Measurements from ENCODE around the gene CST1.
"Not testable (repeated sequence)": the region's sequence is repeated elsewhere in the genome, so short reads cannot be mapped to it uniquely, and the experiment has no call there.

DNA sequence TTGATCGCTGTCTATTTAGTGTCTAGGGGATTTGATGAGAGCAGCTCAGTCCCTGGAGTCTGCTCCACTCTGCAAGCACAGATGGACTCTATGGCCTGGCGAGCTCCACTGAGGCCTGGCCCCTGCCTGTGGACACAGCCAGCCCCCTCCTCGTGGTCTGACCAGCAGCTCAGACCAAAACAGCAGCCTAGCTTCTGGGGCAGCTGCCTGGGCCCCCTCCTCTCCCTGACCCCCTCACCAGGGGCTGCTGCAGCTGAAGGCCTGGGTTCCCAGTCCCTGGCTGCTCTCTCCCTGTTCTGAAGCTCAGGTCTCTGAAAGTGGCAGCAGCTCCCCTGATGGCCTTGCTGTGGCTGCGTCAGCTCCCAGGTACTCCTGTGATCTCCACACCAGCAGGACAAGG lies 3.6 kb downstream of the CST1 start:
- TF ChIP-seq, protein P1, sequence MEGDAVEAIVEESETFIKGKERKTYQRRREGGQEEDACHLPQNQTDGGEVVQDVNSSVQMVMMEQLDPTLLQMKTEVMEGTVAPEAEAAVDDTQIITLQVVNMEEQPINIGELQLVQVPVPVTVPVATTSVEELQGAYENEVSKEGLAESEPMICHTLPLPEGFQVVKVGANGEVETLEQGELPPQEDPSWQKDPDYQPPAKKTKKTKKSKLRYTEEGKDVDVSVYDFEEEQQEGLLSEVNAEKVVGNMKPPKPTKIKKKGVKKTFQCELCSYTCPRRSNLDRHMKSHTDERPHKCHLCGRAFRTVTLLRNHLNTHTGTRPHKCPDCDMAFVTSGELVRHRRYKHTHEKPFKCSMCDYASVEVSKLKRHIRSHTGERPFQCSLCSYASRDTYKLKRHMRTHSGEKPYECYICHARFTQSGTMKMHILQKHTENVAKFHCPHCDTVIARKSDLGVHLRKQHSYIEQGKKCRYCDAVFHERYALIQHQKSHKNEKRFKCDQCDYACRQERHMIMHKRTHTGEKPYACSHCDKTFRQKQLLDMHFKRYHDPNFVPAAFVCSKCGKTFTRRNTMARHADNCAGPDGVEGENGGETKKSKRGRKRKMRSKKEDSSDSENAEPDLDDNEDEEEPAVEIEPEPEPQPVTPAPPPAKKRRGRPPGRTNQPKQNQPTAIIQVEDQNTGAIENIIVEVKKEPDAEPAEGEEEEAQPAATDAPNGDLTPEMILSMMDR (IDR thresholded peaks at IDR 0.05) = not testable (repeated sequence)
- not testable (repeated sequence) for TF ChIP-seq POLR2A (IDR thresholded peaks at IDR 0.05)

Data from right lobe of liver (tissue), 4 donors.